Measurements from ENCODE around the gene TMEM184A.
"Not testable (repeated sequence)": the region's sequence is repeated elsewhere in the genome, so short reads cannot be mapped to it uniquely, and the experiment has no call there.

The TMEM184A gene

GRCh38 chr7:1587738-1588137 is 31.7 kb upstream of the TMEM184A start:
- Histone ChIP-seq H3K4me3 (ENCODE audit: low read length) (no peak overlapping the region), H3K4me1 (ENCODE audit: insufficient read depth, low read length) (no peaks in the 10 kb centered on the region), H3K27me3 (ENCODE audit: insufficient read depth, low read length) (no peaks in the 10 kb centered on the region), H3K9ac (ENCODE audit: low read depth, low read length) (no peak overlapping the region), H3K27ac (ENCODE audit: low read length) (no peak overlapping the region), H3K9me3 (ENCODE audit: insufficient read depth, low read depth, low read length) (peaks cover 7% of the 10 kb centered on the region), H3K36me3 (ENCODE audit: insufficient read depth, low read depth, low read length) (no peaks in the 10 kb centered on the region)

DNA sequence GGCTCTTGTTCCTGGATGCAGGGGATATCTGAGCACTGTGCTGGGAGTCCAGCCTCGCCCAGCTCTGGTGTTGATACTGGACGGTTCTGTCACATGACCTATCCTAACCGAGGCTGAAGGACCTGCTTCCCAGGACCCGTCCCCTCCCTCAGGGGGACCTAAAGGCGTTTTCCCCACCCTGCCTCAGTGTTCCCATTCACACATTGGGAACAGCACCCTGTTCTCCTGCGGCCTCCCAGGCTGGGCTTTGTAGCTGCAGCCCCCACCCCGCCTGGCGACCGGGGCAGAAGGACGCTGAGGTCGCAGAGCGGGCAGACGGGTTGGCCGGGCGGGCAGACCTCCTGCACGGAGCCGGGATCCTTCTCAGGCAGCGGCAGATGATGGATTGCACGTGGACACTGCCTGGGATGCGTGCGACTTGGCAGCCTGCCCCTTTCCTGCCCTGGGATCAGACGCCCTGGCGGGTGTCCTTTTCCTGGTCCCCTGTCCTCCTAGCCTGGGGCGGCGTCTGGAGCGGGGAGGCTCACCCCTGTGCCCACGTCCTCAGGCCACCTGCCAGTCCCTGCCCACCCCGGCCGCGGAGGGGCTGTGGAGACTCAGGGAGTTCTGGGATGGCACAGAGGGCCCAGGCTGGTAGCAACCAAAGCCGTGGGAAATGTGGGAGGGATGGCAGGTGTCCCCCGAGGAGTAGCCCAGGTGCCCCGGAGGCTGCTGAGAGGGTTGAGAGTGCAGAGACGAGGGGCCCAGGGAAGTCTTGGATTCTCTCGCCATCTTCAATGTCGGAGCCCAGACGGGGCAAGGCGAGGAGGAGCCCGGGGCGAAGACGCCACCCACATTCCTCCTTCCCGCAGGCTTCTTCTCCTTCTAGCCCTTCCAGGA is 31.1 kb upstream of the TMEM184A start:
- Histone ChIP-seq H3K27ac (ENCODE audit: low read length) (no peak overlapping the region), H3K4me3 (ENCODE audit: low read length) (no peak overlapping the region), H3K9me3 (ENCODE audit: insufficient read depth, low read depth, low read length) (peaks cover 7% of the 10 kb centered on the region), H3K4me1 (ENCODE audit: insufficient read depth, low read length) (no peaks in the 10 kb centered on the region), H3K9ac (ENCODE audit: low read depth, low read length) (no peak overlapping the region), H3K27me3 (ENCODE audit: insufficient read depth, low read length) (no peaks in the 10 kb centered on the region), H3K36me3 (ENCODE audit: insufficient read depth, low read depth, low read length) (no peaks in the 10 kb centered on the region)

DNA sequence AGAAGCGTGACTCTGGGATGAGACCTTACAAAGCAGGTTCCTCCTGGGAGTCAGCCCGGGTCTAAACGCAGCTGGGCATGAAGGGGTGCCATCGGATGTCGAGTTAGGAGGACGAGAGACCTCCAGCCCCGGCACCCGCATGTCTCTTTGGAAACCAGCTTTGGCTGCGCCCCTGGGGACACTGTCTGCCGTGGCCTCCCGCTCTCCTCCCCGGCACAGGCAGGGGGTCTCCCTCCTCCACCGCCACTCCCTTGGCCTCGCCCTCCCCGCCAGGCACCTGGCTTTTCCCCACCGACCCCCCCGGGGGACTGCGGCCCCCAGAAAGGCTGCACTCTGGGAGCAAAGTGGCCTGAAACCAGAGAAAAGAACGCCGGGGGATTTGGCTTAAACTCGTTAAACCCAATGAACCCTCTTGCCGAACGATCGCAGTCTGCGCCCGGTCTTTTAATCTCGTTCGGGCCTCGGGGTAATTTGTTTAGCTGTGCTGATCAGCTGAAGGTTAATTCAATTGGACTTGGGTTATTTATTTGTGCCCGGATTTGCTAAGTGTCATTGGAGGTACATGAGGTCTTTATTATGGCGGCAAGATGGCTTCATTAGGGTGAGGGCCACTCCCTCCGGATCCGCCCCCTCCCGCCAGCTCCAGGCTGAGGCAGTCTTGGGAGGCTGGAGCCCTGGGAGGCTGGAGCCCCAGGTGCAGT is 30.3 kb upstream of the TMEM184A start:
- no peaks in the 10 kb centered on the region for H3K4me1 ChIP-seq (ENCODE audit: insufficient read depth, low read length)
- H3K36me3 ChIP-seq (ENCODE audit: insufficient read depth, low read depth, low read length) = no peaks in the 10 kb centered on the region
- H3K27me3 ChIP-seq (ENCODE audit: insufficient read depth, low read length) = no peaks in the 10 kb centered on the region
- peaks cover 7% of the 10 kb centered on the region for H3K9me3 ChIP-seq (ENCODE audit: insufficient read depth, low read depth, low read length)
- no peak overlapping the region for H3K4me3 ChIP-seq (ENCODE audit: low read length)
- H3K9ac ChIP-seq (ENCODE audit: low read depth, low read length) = no peak overlapping the region
- H3K27ac ChIP-seq (ENCODE audit: low read length) = no peak overlapping the region

DNA sequence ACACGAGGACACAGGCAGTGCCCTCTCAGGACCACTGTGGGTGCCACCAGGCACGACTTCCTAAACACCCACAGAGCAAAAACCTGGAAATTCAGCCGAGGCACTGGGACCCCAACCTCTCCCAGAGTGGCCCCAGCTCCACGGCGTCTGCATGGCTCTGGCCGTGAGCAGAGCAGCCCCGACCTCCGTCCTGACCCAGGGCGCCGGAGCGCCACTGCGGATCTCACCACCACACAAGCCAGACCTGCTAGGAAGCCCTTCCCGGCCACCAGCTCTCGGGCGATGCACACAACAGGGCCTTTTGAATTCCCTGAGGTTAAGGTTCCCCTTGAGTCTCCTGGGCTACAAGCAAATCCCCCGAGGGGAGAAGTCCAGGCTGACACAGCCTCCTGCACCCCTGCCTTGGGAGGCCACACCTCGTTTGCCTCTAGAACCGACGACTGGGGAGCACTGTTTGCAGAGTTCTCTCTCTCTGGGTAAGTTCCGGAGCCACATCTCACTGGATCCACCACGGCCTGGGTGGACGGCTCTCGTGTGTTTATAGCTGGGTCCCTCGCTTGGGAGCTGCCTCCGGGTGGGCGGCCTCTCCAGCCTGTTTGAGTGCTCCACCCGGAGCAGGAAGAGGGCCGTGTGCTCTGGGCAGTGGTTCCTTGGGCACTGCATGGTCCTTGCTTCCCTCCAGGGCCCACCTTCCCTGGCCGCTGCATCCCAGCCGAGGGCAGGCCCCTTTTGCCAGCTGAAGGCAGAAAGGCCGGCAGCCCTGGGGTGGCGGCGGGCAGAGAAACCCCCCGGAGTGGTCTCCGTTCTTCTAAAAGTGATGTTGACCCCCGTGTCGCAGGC is 29.4 kb upstream of the TMEM184A start:
- Histone ChIP-seq H3K9me3 (ENCODE audit: insufficient read depth, low read depth, low read length) (peaks cover 7% of the 10 kb centered on the region), H3K27ac (ENCODE audit: low read length) (no peak overlapping the region), H3K9ac (ENCODE audit: low read depth, low read length) (no peak overlapping the region), H3K27me3 (ENCODE audit: insufficient read depth, low read length) (no peaks in the 10 kb centered on the region), H3K4me3 (ENCODE audit: low read length) (no peak overlapping the region), H3K36me3 (ENCODE audit: insufficient read depth, low read depth, low read length) (no peaks in the 10 kb centered on the region), H3K4me1 (ENCODE audit: insufficient read depth, low read length) (no peaks in the 10 kb centered on the region)

DNA sequence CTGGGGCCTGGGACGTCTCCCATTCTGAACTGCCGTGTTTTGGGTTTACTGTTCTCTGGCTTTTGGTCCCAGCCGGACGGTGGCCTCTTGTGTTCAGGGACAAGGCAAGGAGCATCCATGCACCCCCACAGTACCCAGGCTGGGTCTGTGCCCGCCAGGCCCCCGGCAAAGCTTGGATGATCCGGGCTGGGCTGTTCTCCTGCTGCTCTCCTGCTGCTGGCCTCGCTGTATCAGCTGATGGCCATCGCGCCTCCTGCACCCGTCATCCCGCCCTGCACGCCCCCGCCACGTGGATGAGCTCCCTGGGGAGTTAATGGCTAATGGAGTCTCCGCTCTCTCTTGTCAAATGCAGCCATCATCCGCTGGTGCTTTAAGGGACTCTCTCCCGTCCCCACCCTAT is 28.7 kb upstream of the TMEM184A start:
- no peak overlapping the region for H3K27ac ChIP-seq (ENCODE audit: low read length)
- peaks cover 7% of the 10 kb centered on the region for H3K9me3 ChIP-seq (ENCODE audit: insufficient read depth, low read depth, low read length)
- no peak overlapping the region for H3K9ac ChIP-seq (ENCODE audit: low read depth, low read length)
- no peaks in the 10 kb centered on the region for H3K27me3 ChIP-seq (ENCODE audit: insufficient read depth, low read length)
- no peak overlapping the region for H3K4me3 ChIP-seq (ENCODE audit: low read length)
- no peaks in the 10 kb centered on the region for H3K36me3 ChIP-seq (ENCODE audit: insufficient read depth, low read depth, low read length)
- 0 out of 2 replicates have a peak, but pooled peaks cover 5% of the 10 kb centered on the region for H3K4me1 ChIP-seq (ENCODE audit: insufficient read depth, low read length)

DNA sequence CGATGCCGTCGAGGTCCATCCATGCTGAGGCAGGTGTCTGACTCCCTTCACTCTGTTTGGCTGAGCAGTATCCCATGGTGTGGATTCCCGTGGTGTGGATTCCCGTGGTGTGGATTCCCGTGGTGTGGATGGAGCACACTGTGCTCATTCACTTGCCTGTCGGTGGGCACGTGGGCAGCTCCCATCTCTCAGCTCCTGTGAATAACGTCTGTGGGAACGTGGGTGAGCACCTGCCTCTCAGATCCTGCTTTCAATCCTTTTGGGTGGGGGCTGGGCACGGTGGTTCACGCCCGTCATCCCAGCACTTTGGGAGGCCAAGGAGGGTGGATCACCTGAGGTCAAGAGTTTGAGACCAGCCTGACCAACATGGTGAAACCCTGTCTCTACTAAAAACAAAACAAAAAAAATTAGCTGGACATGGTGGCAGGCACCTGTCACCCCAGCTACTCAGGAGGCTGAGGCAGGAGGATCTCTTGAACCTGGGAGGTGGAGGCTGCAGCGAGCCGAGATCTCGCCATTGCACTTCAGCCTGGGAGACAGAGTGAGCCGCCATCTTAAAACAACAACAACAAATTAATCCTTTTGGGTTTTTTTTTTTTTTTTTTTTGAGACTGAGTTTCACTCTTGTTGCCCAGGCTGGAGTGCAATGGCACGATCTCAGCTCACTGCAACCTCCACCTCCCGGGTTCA is 27.4 kb upstream of the TMEM184A start:
- not testable (repeated sequence) for H3K27ac ChIP-seq (ENCODE audit: low read length)

GRCh38 chr7:1580422-1581030 is 24.5 kb upstream of the TMEM184A start:
- no peaks in the 10 kb centered on the region for H3K36me3 ChIP-seq (ENCODE audit: insufficient read depth, low read depth, low read length)
- H3K27me3 ChIP-seq (ENCODE audit: insufficient read depth, low read length) = no peaks in the 10 kb centered on the region
- H3K4me3 ChIP-seq (ENCODE audit: low read length) = no peak overlapping the region
- peaks cover 3% of the 10 kb centered on the region; the same call in 1 of the 2 replicates for H3K9me3 ChIP-seq (ENCODE audit: insufficient read depth, low read depth, low read length)
- no peak overlapping the region; the same call in 1 of the 2 replicates for H3K9ac ChIP-seq (ENCODE audit: low read depth, low read length)
- no peak overlapping the region for H3K27ac ChIP-seq (ENCODE audit: low read length)
- peaks cover 13% of the 10 kb centered on the region; the same call in 1 of the 2 replicates for H3K4me1 ChIP-seq (ENCODE audit: insufficient read depth, low read length)

More for the DNA sequence above, 27.4 kb upstream of the TMEM184A start:
- not testable (repeated sequence) for H3K36me3 ChIP-seq (ENCODE audit: insufficient read depth, low read depth, low read length); H3K27me3 ChIP-seq (ENCODE audit: insufficient read depth, low read length); H3K4me1 ChIP-seq (ENCODE audit: insufficient read depth, low read length); H3K4me3 ChIP-seq (ENCODE audit: low read length); H3K9ac ChIP-seq (ENCODE audit: low read depth, low read length); H3K9me3 ChIP-seq (ENCODE audit: insufficient read depth, low read depth, low read length)

DNA sequence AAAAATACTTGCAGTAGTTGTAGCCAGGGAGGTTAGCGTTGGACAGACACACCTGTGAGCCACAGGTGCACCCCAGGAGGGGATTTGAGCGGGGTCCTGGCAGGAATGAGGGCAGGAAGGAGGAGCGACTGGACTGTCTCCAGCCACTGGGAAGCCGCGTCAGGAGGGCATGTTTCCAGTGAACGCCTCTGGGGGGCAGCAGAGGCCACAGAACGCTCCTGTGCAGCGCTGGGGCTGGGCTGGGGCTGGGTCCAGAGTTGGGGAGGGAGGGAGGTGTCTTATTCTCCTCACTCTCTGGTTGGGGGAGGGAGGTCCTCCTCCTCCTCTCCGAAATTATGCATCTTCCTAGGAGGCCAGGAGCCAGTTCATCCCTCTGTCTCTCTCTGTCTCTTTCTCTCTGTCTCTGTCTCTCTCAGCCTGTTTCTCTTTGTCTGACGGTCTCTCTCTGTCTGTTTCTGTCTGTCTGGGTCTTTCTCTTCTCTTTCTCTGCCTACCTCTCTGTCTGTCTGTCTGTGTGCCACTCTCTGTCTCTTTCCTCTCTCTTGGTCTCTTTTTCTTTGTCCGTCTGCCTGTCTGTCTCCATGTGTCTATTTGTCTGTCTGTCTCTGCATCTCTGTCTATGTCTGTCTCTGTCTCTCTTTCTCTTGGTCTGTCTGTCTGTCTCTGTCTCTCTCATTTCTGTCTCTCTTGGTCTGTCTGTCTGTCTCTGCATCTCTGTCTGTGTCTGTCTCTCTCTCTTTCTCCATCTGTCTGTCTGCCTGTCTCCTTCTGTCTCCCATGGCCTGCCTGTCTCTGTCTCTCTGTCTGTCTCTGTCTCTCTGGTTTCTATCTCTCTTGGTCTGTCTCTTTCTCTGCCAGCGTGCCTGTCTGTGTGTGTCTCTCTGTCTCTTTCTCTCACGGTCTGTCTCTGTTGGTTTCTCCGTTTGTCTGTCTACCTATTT is 23.7 kb upstream of the TMEM184A start:
- no peak overlapping the region for H3K4me3 ChIP-seq (ENCODE audit: low read length)
- no peaks in the 10 kb centered on the region for H3K36me3 ChIP-seq (ENCODE audit: insufficient read depth, low read depth, low read length)
- H3K9ac ChIP-seq (ENCODE audit: low read depth, low read length) = no peak overlapping the region; the same call in 1 of the 2 replicates
- peaks cover 3% of the 10 kb centered on the region; the same call in 1 of the 2 replicates for H3K9me3 ChIP-seq (ENCODE audit: insufficient read depth, low read depth, low read length)
- no peak overlapping the region for H3K27ac ChIP-seq (ENCODE audit: low read length)
- no peaks in the 10 kb centered on the region for H3K27me3 ChIP-seq (ENCODE audit: insufficient read depth, low read length)
- H3K4me1 ChIP-seq (ENCODE audit: insufficient read depth, low read length) = peaks cover 13% of the 10 kb centered on the region; the same call in 1 of the 2 replicates

DNA sequence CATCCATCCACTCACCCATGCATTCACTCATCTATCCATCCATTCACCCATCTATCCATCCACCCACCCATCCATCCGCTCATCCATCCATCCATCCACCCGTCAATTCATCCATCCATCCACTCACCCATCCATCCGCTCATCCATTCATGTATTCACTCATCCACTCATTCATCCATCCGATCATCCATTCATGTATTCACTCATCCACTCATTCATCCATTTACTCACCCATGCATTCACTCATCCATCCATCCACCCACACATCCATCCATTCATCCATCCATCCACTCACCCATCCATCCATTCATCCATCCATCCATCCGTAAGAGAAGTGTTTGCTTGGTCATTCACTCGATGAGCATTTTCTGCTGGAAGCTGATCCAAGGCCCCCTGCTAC is 22.5 kb upstream of the TMEM184A start:
- Histone ChIP-seq H3K9me3 (ENCODE audit: insufficient read depth, low read depth, low read length) (peaks cover 3% of the 10 kb centered on the region; the same call in 1 of the 2 replicates), H3K4me1 (ENCODE audit: insufficient read depth, low read length) (peaks cover 13% of the 10 kb centered on the region; the same call in 1 of the 2 replicates), H3K36me3 (ENCODE audit: insufficient read depth, low read depth, low read length) (no peaks in the 10 kb centered on the region), H3K4me3 (ENCODE audit: low read length) (no peak overlapping the region), H3K9ac (ENCODE audit: low read depth, low read length) (no peak overlapping the region), H3K27me3 (ENCODE audit: insufficient read depth, low read length) (no peaks in the 10 kb centered on the region), H3K27ac (ENCODE audit: low read length) (no peak overlapping the region)
